Posterior cingulate gyrus (tissue), 11 donors: Measurements from ENCODE around the gene PFN4.
"Not testable (repeated sequence)": the region's sequence is repeated elsewhere in the genome, so short reads cannot be mapped to it uniquely, and the experiment has no call there.

Experiments used
- DNase-seq, 10 donors: peaks; one replicate each; pipeline versions ENCODE4 v3.0.0 to v3.0.0-alpha.2; 2020 to 2021; ENCODE audit warnings: mixed read lengths in 3 of 10
- intact Hi-C: fragments of 100-400 bp; cut with DNase I; formaldehyde crosslinking; loops from one replicate; pipeline ENCODE4 v1.15.1; 2023

PFN4 gene

GRCh38 chr2:24115057-24115456, 8.1 kb downstream of the PFN4 start:
- intact Hi-C loops: no loop called here
- no peak for DNase-seq

GRCh38 chr2:24111407-24111901, 11.7 kb downstream of the PFN4 start:
- DNase-seq: no peak
- intact Hi-C loops: no loop called here

GRCh38 chr2:24110660-24111303, 12.4 kb downstream of the PFN4 start:
- DNase-seq: no peak
- intact Hi-C loops: no loop called here

- intact Hi-C loops, DNase-seq: not testable (repeated sequence)
These were observed 13.7 kb downstream of the PFN4 start for GRCh38 chr2:24109431-24109830.

- intact Hi-C loops: no loop called here
- DNase-seq: no peak
These were observed 15.8 kb downstream of the PFN4 start for GRCh38 chr2:24107336-24107735.

GRCh38 chr2:24106786-24107185, 16.3 kb downstream of the PFN4 start:
- DNase-seq: no peak
- intact Hi-C loops: no loop called here

- intact Hi-C loops: no loop called here
- DNase-seq: no peak
These were observed 17.3 kb downstream of the PFN4 start for GRCh38 chr2:24105816-24106215.

GRCh38 chr2:24104906-24105305, 18.2 kb downstream of the PFN4 start:
- intact Hi-C loops: no loop called here
- DNase-seq: no peak

GRCh38 chr2:24104110-24104650, 19.0 kb downstream of the PFN4 start:
- DNase-seq: no peak
- intact Hi-C loops: no loop called here

- no peak for DNase-seq
- intact Hi-C loops: no loop called here
These were observed 20.5 kb downstream of the PFN4 start for GRCh38 chr2:24102677-24103076.

GRCh38 chr2:24101992-24102391, 21.1 kb downstream of the PFN4 start:
- intact Hi-C loops: no loop called here
- no peak for DNase-seq

- intact Hi-C loops, DNase-seq: not testable (repeated sequence)
These were observed 22.4 kb downstream of the PFN4 start for GRCh38 chr2:24100732-24101131.

- intact Hi-C loops: not testable (repeated sequence)
- DNase-seq: peak in 1 of 10 donors; percentile 57
These were observed 27.9 kb downstream of the PFN4 start for GRCh38 chr2:24095171-24095677.

- DNase-seq, intact Hi-C loops: not testable (repeated sequence)
These were observed 29.9 kb downstream of the PFN4 start for GRCh38 chr2:24093270-24093669.

GRCh38 chr2:24088821-24089359, 34.2 kb downstream of the PFN4 start:
- DNase-seq: no peak
- intact Hi-C loops: no loop called here

GRCh38 chr2:24087032-24087431, 36.1 kb downstream of the PFN4 start:
- intact Hi-C loops: no loop called here
- no peak for DNase-seq

- DNase-seq: no peak
- intact Hi-C loops: no loop called here
These were observed 36.9 kb downstream of the PFN4 start for GRCh38 chr2:24086241-24086640.

GRCh38 chr2:24085200-24085489, 38.0 kb downstream of the PFN4 start:
- intact Hi-C loops: loop anchor here (2.0 kb wide), 2 partner anchors 38 to 158 kb away; partner anchors contain the start of genes ATAD2B, FAM228B and PFN4
- no peak for DNase-seq

GRCh38 chr2:24084386-24085199, 38.5 kb downstream of the PFN4 start, which contains the start of gene TP53I3:
Gene TP53I3, minus strand, starts transcription at chr2:24084834. Its CDS starts 508 bp downstream, at chr2:24084326.
- intact Hi-C loops: loop anchor here (1.0 to 2.0 kb wide), 3 partner anchors 38 to 260 kb away; partner anchors contain the start of genes ATAD2B, FAM228B and PFN4
- peak; percentile 62 to 98 (median 80) for DNase-seq

GRCh38 chr2:24083567-24084385, 39.4 kb downstream of the PFN4 start:
- intact Hi-C loops: loop anchor here (1.0 to 2.0 kb wide), 3 partner anchors 39 to 259 kb away; partner anchors contain the start of genes ATAD2B, FAM228B and PFN4
- peak in 3 of 10 donors; percentile 19 to 73 (median 50) for DNase-seq
